Measurements from ENCODE around the gene CDK13. TPM values are rescaled to one million over a fixed set of nuclear protein-coding genes. Genes with fewer than 3 reads are reported as not detected.
A peak's percentile ranks its signal among the peaks of the same experiment; 100 is the strongest.
"Not testable (repeated sequence)": the region's sequence is repeated elsewhere in the genome, so short reads cannot be mapped to it uniquely, and the experiment has no call there.

The CDK13 gene
- polyA plus RNA-seq, 1 donor, result 37.7 TPM

- DNase-seq (ENCODE audit: low read depth), result no peak
Measured at GRCh38 chr7:40097728-40098127, 147.7 kb downstream of the CDK13 start.

GRCh38 chr7:40098810-40099209 lies 148.8 kb downstream of the CDK13 start:
- DNase-seq (ENCODE audit: low read depth), result no peak

DNA sequence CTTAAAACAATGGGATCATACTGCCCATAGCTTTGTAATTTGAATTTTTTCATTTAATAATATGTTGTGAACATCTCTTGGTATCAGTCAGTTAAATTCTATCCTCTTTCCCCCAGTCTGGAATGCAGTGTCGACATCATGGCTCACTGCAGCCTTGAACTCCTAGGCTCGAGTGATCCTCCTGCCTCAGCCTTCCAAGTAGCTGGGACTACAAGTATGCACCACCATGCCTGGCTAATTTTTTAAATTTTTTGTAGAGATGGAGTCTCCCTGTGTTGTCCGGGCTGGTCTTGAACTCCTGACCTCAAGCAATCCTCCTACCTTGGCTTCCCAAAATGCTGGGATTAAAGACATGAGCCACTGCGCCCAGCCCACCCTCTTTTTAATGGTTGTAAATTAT lies 149.8 kb downstream of the CDK13 start:
- no peak for DNase-seq (ENCODE audit: low read depth)

DNA sequence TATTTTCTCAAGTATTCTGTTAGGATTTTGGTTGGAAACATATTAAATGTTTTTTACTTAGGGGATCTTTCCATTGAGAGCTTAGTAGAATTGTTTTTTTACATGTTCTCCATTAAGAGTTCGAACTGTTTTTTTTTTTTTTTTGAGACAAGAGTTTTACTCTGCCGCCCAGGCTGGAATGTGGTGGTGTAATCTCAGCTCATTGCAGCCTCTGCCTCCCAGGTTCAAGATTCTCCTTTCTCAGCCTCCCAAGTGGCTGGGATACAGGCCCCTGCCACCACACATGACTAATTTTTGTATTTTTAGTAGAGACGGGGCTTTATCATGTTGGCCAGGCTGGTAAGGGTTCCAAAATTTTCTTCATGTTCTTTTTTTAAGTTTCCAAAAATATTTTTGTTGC lies 151.1 kb downstream of the CDK13 start:
- DNase-seq (ENCODE audit: low read depth), result no peak

DNA sequence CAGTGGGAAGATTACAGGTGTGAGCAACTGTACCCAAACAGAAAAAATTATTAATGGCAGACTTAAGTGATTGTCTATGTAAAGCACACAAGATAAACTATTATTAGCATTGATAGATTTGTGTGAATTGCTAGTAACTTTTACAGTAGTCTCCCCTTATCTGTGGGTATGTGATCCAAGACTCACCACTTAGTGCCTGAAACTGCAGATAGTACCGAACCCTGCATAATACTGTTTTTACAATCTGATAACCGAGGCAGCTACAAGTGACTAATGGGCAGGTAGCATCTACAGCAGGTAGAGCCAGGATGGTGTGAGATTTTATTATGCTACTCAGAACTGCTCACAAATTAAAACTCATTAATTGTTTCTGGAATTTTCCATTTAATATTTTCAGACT lies 152.8 kb downstream of the CDK13 start:
- no peak for DNase-seq (ENCODE audit: low read depth)

- DNase-seq (ENCODE audit: low read depth), result no peak
Measured at GRCh38 chr7:40105879-40106473, 155.9 kb downstream of the CDK13 start.

DNA sequence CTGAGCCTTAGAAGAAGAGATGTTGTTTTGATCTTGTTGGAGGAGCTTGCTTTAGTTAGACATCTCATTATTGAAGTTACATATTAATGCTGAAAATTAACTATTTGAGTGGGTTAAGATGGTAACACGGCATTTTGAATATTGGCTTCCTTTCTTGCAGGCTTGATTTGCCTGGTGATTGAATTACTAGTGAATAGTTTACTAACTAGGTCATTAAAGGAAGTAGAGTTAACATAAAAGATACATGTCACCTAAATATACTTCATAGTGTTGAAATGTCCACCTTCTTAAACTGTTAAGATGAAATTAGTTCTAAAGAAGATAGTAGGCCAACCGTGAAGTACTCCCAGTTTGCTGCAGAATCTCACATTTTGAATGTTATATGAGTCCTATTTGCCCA lies 165.9 kb downstream of the CDK13 start:
- DNase-seq (ENCODE audit: low read depth), result no peak

DNA sequence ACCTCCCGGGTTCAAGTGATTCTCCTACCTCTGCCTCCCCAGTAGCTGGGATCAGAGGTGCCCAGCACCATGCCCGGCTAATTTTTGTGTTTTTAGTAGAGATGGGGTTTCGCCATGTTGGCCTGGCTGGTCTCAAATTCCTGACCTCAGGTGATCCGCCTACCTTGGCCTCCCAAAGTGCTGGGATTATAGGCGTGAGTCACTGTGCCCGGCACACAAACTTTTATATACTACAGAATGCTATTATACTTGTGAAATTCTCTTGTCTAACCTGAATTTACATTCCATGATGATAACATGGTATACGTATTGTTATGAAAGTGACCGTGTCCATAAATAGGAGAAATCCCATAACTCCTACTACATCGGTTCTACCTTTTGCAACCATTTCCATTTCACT lies 167.1 kb downstream of the CDK13 start:
- DNase-seq (ENCODE audit: low read depth), result not testable (repeated sequence)

- DNase-seq (ENCODE audit: low read depth), result not testable (repeated sequence)
Measured at GRCh38 chr7:40118201-40118600, 168.1 kb downstream of the CDK13 start.

DNA sequence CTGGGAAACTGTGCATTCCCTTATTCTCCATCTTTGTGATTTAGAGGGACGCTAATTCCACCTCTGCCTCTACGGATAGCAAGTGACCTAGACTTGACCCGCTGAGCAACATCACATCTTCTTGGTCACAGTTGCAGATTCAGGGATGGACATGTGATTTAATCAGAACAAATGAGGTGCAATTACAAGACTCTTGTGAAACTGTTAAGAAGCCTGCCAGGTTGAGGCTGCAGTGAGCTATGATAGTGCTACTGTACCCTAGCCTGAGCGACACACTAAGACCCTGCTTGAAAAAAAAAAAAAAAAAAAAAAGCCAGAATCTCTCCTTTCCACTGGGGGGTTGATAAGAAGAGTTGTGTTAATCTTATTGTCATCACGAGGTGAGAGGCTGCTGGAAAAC lies 170.0 kb downstream of the CDK13 start:
- no peak for DNase-seq (ENCODE audit: low read depth)

GRCh38 chr7:40122100-40122939 lies 172.3 kb downstream of the CDK13 start:
- not testable (repeated sequence) for DNase-seq (ENCODE audit: low read depth)

- no peak for DNase-seq (ENCODE audit: low read depth)
Measured at GRCh38 chr7:40122940-40123254, 172.8 kb downstream of the CDK13 start.

DNA sequence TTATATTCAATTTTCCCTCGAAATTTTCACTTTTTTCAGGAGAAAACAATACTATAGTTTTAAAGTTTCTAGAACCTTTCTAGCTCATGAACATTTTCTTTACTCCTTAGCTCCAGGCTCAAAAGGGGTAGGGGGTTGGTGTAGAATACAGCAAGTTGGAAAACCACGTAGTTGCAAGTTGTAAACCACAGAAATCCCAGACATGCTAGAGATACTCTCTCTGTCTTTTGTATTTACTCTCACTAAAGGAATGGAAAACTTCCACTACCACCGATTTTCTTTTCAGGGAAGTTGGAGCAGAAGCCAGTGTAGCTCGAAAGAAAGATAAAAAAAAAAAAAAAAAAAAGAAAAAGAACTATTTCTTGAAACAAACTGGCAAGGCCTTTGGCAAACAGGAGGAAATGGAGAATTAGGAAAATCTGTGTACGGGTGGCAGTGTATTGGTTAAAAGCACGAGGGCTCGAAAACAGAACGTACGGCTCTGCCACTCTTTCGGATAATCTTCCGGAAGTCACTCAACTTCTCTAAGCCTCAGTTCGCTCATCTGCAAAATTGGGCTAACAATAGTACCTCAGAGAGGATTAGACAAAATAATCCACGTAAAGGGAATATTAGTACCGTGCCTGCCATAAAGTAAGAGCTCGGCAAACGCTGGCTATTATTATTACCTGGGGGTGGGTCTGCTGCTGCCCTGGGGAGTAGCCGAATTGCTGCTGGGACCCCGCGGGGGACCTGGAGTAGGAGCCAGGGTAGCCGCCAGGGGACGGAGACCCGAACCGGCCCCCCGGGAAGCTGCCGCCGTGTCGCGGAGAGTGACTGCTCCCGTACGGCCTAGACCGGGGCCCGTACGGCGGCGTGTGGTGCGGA lies 183.7 kb downstream of the CDK13 start:
- no peak for DNase-seq (ENCODE audit: low read depth)

- peak; percentile 72 for DNase-seq (ENCODE audit: low read depth)
Measured at GRCh38 chr7:40134428-40135316, 184.6 kb downstream of the CDK13 start, which contains the start of the genes MPLKIP and SUGCT. TSS of gene MPLKIP (minus strand) at chr7:40134622. CDS start at chr7:40134567, 55 bp downstream. TSS of gene SUGCT (plus strand) at chr7:40135005.

GRCh38 chr7:40135317-40135610 lies 185.2 kb downstream of the CDK13 start:
- DNase-seq (ENCODE audit: low read depth), result no peak

DNA sequence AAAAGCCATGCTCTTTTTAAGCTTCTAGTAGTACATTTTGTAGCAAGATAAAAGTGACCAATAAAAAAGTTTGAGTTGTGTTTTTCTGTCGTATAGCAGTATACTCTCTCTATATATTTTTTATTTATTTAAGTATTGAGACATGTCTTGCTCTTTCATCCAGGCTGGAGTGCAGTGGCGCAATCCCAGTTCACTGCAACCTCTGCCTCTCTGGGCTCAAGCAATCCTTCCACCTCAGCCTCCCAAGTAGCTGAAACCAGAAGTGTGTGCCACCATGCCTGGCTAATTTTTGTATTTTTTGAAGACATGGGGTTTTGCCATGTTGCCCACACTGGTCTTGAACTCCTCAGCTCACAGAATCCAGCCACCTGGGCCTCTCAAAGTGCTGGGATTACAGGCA lies 187.5 kb downstream of the CDK13 start:
- no peak for DNase-seq (ENCODE audit: low read depth)

DNA sequence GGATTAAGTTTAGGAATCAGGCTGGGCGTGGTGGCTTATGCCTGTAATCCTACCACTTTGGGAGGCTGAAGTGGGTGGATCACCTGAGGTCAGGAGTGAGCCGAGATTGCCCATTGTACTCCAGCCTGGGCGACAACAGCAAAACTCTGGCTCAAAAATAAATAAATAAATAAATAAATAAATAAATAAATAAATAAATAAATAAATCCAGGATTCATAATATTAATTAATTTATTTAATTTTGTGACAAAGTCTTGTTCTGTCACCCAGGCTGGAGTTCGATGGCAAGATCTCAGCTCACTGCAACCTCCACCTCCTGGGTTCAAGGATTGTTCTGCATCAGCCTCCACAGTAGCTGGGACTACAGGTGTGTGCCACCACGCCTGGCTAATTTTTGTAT lies 188.9 kb downstream of the CDK13 start:
- no peak for DNase-seq (ENCODE audit: low read depth)

DNA sequence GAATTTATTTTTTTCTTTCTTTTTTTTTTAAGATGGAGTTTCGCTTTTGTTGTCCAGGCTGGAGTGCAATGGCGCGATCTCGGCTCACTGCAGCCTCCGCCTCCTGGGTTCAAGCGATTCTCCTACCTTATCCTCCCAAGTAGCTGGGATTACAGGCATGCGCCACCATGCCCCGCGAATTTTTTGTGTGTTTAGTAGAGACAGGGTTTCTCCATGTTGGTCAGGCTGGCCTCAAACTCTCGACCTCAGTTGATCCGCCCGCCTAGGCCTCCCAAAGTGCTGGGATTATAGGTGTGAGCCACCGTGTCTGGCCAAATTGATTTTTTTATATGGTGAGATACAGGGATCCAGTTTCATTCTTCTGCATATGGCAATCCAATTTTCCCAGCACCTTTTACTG lies 189.8 kb downstream of the CDK13 start:
- DNase-seq (ENCODE audit: low read depth), result not testable (repeated sequence)

DNA sequence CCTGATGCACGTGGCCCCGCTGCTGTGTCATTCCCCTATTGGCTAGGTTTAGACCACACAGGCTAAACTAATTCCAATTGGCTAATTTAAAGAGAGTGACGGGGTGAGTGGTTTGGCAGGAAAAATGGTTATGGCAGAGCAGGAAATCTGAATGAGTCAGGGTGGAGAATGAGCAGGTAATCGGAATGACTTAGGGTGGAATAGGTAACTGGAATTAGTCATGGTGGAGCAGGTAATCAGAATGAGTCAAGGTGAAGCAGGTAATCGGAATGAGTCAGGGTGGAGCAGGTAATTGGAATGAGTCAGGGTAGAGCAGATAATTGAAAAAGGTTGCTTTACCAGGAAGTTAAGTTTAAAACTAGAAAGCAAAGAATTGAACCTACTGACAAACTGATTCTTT lies 191.9 kb downstream of the CDK13 start:
- not testable (repeated sequence) for DNase-seq (ENCODE audit: low read depth)

GRCh38 chr7:40145596-40146130 lies 195.6 kb downstream of the CDK13 start:
- DNase-seq (ENCODE audit: low read depth), result not testable (repeated sequence)

Data from forelimb muscle (tissue), 1 donor.